ENCODE data around the gene PDE3A.

- TF ChIP-seq EZH2 (IDR thresholded peaks at IDR 0.05) (no peak), POLR2AphosphoS5 (IDR thresholded peaks at IDR 0.05; ENCODE audit: borderline replicate concordance, low read depth, low read length) (no peak)
Observed at GRCh38 chr12:20520532-20520931, 152.2 kb downstream of the PDE3A start.

Data from SK-N-MC (cell line).